HG03354 (cell line): ENCODE results near the gene FBXW12.

ENCODE experiments used
- ATAC-seq: cut with Tn5 transposase; IDR thresholded peaks from one replicate; pipeline ENCODE4 v1.9.1; 2021; ENCODE audit warnings: mild to moderate bottlenecking; ENCODE audit not compliant: unreplicated experiment, poor library complexity, severe bottlenecking

The FBXW12 gene

GRCh38 chr3:48418140-48418539 lies 46.1 kb downstream of the FBXW12 start:
- no peak for ATAC-seq

GRCh38 chr3:48418651-48419050 lies 46.6 kb downstream of the FBXW12 start:
- ATAC-seq, result no peak

GRCh38 chr3:48419149-48419548 lies 47.1 kb downstream of the FBXW12 start:
- no peak for ATAC-seq

- no peak for ATAC-seq
Measured at GRCh38 chr3:48419597-48419996, 47.6 kb downstream of the FBXW12 start.

- no peak for ATAC-seq
Measured at GRCh38 chr3:48420561-48420960, 48.5 kb downstream of the FBXW12 start.

- ATAC-seq, result no peak
Measured at GRCh38 chr3:48422272-48422671, 50.3 kb downstream of the FBXW12 start.

- ATAC-seq, result no peak
Measured at GRCh38 chr3:48422681-48423080, 50.7 kb downstream of the FBXW12 start.

GRCh38 chr3:48423241-48423882 lies 51.3 kb downstream of the FBXW12 start:
- no peak for ATAC-seq

- no peak for ATAC-seq
Measured at GRCh38 chr3:48423883-48424695, 52.1 kb downstream of the FBXW12 start.

- no peak for ATAC-seq
Measured at GRCh38 chr3:48425281-48425812, 53.3 kb downstream of the FBXW12 start.

GRCh38 chr3:48426401-48426909 lies 54.4 kb downstream of the FBXW12 start:
- no peak for ATAC-seq

- no peak for ATAC-seq
Measured at GRCh38 chr3:48426944-48427629, 55.1 kb downstream of the FBXW12 start.

- ATAC-seq, result no peak
Measured at GRCh38 chr3:48427630-48427962, 55.6 kb downstream of the FBXW12 start.

- ATAC-seq, result no peak
Measured at GRCh38 chr3:48428088-48428571, 56.1 kb downstream of the FBXW12 start.

- peak; percentile 50 for ATAC-seq
Measured at GRCh38 chr3:48428572-48429316, 56.7 kb downstream of the FBXW12 start.

- ATAC-seq, result peak; percentile 49
Measured at GRCh38 chr3:48429317-48429959, 57.4 kb downstream of the FBXW12 start.

- no peak for ATAC-seq
Measured at GRCh38 chr3:48429960-48430707, 58.1 kb downstream of the FBXW12 start, which contains the start of gene PLXNB1. Gene PLXNB1 (minus strand): TSS chr3:48430086. CDS start chr3:48424611, 5,475 bp downstream.

- ATAC-seq, result no peak
Measured at GRCh38 chr3:48430708-48431101, 58.7 kb downstream of the FBXW12 start.
